Muscle of back (tissue), 11 donors: Measurements from ENCODE around the gene C20orf144. TPM values are rescaled to one million over a fixed set of nuclear protein-coding genes. Genes with fewer than 3 reads are reported as not detected.
"Not testable (repeated sequence)": the region's sequence is repeated elsewhere in the genome, so short reads cannot be mapped to it uniquely, and the experiment has no call there.

Source experiments
- DNase-seq, 3 donors: peaks; one replicate each; pipeline versions ENCODE4 v3.0.0 to v3.0.0-alpha.2; 2013
- polyA plus RNA-seq, 10 donors: library from polyadenylated mRNA; unstranded; fragments of 120-200 nt; gene quantifications; one replicate each; pipeline ENCODE4 v1.2.1, GENCODE V29; 2013; ENCODE audit not compliant: insufficient read length in 10 of 10

C20orf144 gene
- polyA plus RNA-seq, 10 donors = 0.08 to 0.36 (median 0.21) TPM; not detected in 2

GRCh38 chr20:33693741-33694638 is 31.9 kb downstream of the C20orf144 start:
- peak in 2 of 3 donors; percentile 77 to 84 for DNase-seq

GRCh38 chr20:33694639-33695012 is 32.5 kb downstream of the C20orf144 start:
- DNase-seq = no peak

- DNase-seq = no peak
Observed at GRCh38 chr20:33696448-33696847, 34.3 kb downstream of the C20orf144 start.

GRCh38 chr20:33697129-33697528 is 35.0 kb downstream of the C20orf144 start:
- DNase-seq = peak; percentile 71 to 84 (median 73)

- DNase-seq = not testable (repeated sequence)
Observed at GRCh38 chr20:33698966-33699365, 36.8 kb downstream of the C20orf144 start.

GRCh38 chr20:33700696-33701441 is 38.7 kb downstream of the C20orf144 start:
- DNase-seq = not testable (repeated sequence)

- DNase-seq = no peak
Observed at GRCh38 chr20:33701629-33702450, 39.7 kb downstream of the C20orf144 start.

- peak in 2 of 3 donors; percentile 26 to 34 for DNase-seq
Observed at GRCh38 chr20:33702861-33703260, 40.7 kb downstream of the C20orf144 start.

- DNase-seq = no peak
Observed at GRCh38 chr20:33703498-33704137, 41.5 kb downstream of the C20orf144 start.

GRCh38 chr20:33704197-33704924 is 42.2 kb downstream of the C20orf144 start:
- no peak for DNase-seq

GRCh38 chr20:33707668-33708067 is 45.5 kb downstream of the C20orf144 start:
- DNase-seq = no peak

GRCh38 chr20:33709398-33709797 is 47.3 kb downstream of the C20orf144 start:
- no peak for DNase-seq

GRCh38 chr20:33709905-33710541 is 47.9 kb downstream of the C20orf144 start:
- DNase-seq = no peak

- DNase-seq = no peak
Observed at GRCh38 chr20:33710681-33711445, 48.7 kb downstream of the C20orf144 start.

GRCh38 chr20:33711446-33711738 is 49.3 kb downstream of the C20orf144 start:
- no peak for DNase-seq
